BLaER1 (cell line): ENCODE data around the gene MYL7.

Experiments used
- H3K27ac ChIP-seq: shearing (Covaris generic); formaldehyde crosslinking; 2 replicates; pipeline ENCODE4 v1.8.1; 2022
- H3K27me3 ChIP-seq: shearing (Covaris generic); formaldehyde crosslinking; 2 replicates; pipeline ENCODE4 v1.8.1; 2022
- H3K36me3 ChIP-seq: shearing (Covaris generic); formaldehyde crosslinking; 2 replicates; pipeline ENCODE4 v1.8.1; 2022
- H3K4me1 ChIP-seq: shearing (Covaris generic); formaldehyde crosslinking; 2 replicates; pipeline ENCODE4 v1.8.1; 2022
- H3K4me2 ChIP-seq: shearing (Covaris generic); formaldehyde crosslinking; 2 replicates; pipeline ENCODE4 v1.8.1; 2022
- H3K4me3 ChIP-seq: shearing (Covaris generic); formaldehyde crosslinking; 2 replicates; pipeline ENCODE4 v1.8.1; 2022
- H3K9ac ChIP-seq: shearing (Covaris generic); formaldehyde crosslinking; 2 replicates; pipeline ENCODE4 v1.8.1; 2022
- H3K9me3 ChIP-seq: shearing (Covaris generic); formaldehyde crosslinking; 2 replicates; pipeline ENCODE4 v1.8.1; 2022
- H4K20me1 ChIP-seq: shearing (Covaris generic); formaldehyde crosslinking; 2 replicates; pipeline ENCODE4 v1.8.1; 2022
- Cebpa-rat ChIP-seq: shearing (Covaris generic); IDR thresholded peaks from 2 replicates; pipeline ENCODE4 v1.8.1; 2022

MYL7 gene

DNA sequence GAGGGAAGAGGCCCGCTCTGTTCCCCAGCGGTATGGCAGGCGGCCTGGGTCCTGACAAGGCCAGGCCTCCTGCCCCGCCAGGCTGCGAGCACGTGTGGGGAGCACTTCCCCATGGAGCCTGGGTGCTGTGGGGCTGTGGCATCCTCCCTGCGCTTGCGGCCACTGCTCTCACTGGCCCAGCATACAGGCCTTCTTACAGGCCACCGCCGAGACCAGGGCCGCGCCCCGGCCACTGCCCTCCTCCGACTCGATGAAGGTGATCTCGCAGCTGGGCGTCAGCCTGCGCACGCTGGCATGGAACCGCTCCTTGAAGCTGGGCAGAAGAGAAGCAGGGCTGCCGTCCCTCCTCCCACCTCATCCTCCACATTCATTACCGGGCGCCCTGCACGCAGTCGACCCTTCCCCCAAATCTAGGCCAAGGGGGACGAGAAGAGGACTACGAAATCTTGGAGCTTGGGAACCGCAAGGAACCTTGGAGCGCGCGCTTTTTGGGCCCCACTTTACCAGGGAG, 3.9 kb upstream of the MYL7 start:
- Histone ChIP-seq H3K27me3 (peaks cover 10% of the 10 kb centered on the region; the same call in 1 of the 2 replicates), H3K4me1 (peaks cover 22% of the 10 kb centered on the region), H3K36me3 (no peaks in the 10 kb centered on the region), H3K4me3 (0 out of 2 replicates have a peak overlapping the region, but pooled peaks have one; percentile 62), H3K9ac (no peak overlapping the region), H4K20me1 (no peaks in the 10 kb centered on the region), H3K4me2 (peak overlapping the region; percentile 89), H3K9me3 (no peaks in the 10 kb centered on the region), H3K27ac (no peak overlapping the region)
- no peak for TF ChIP-seq Cebpa-rat

DNA sequence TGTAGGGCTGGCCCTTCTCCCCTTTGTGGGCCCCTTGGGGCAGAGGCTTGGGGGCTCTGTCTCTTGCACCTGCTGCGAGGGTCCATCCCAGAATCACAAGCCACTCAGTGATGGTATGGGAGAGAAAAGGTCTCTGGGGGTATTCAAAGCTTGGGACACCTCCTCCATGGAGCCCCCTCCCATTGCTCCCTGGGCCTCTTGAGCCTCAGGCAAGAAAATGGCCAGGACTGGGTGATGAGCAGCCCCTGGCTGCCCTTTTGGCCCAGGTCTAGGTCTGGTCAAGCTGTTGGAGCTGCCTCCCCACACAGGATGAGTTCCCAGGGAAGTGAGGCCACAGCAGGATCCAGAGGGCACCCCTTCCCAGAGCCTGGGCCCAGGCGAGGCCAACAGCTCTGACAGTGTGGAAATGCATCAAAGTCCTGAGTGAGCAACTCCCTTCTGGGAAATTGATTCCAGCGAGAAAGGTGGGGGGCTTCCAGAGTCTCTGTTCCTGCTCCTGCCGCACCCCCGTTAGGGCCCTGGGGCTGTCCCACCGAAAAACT, 3.4 kb upstream of the MYL7 start:
- H3K4me1 ChIP-seq = peaks cover 22% of the 10 kb centered on the region
- H3K4me3 ChIP-seq = no peak overlapping the region
- peak overlapping the region; percentile 89 for H3K4me2 ChIP-seq
- H3K9ac ChIP-seq = no peak overlapping the region
- peaks cover 10% of the 10 kb centered on the region; the same call in 1 of the 2 replicates for H3K27me3 ChIP-seq
- H3K36me3 ChIP-seq = no peaks in the 10 kb centered on the region
- no peak overlapping the region for H3K27ac ChIP-seq
- no peak for TF ChIP-seq Cebpa-rat
- no peaks in the 10 kb centered on the region for H4K20me1 ChIP-seq
- H3K9me3 ChIP-seq = no peaks in the 10 kb centered on the region

DNA sequence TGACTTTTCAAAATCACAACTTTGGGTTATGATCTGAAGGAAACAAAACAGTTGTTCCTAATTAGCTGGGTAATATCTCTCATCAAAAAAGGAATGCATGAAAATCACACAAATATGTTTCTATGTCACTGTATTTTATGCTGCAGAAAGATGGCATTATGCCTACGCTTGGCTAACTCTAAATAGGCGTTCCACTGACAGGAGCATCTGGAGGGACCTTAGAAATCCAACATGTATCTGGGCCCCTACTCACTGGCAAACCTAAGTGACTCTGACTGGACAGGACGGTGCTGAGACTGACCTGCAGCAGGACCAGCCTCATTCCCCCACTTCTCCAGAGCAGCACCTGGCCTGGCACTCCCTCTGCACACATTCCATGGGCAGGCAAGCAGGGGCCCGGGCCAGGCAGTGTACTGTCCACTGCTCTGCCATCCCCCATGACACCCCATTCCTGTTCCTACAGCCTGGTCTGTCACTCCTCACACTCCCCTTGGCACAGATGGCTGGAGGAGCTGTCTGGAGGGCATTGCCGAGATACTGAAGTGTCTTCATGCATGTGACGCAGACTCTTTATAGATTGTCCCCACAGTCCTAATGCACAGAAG, 2.6 kb upstream of the MYL7 start:
- no peak for TF ChIP-seq Cebpa-rat
- H3K36me3 ChIP-seq = no peaks in the 10 kb centered on the region
- no peak overlapping the region for H3K4me2 ChIP-seq
- no peak overlapping the region for H3K9ac ChIP-seq
- H3K27me3 ChIP-seq = peaks cover 10% of the 10 kb centered on the region; the same call in 1 of the 2 replicates
- H3K4me3 ChIP-seq = no peak overlapping the region
- H3K4me1 ChIP-seq = peaks cover 22% of the 10 kb centered on the region
- H4K20me1 ChIP-seq = no peaks in the 10 kb centered on the region
- H3K27ac ChIP-seq = no peak overlapping the region
- H3K9me3 ChIP-seq = no peaks in the 10 kb centered on the region

DNA sequence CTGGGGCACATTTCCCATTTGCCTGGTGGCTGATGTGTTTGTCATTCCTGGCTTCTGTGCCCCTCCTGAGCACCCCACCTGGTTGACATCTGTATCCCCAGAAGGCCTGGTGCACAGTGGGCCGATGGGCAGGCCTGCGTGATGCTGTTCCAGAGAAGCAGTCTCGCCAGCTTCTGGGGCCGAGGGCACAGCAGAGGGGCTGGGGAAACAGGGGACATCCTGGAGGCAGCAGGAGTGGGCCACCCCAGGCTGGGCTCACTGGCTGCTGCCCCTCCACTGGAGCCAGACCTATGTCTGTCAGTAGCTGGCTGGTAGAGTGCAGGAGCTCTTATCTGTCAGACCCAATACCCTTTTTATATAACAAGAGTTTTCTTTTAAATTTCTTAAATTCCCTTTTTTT, 896 bp upstream of the MYL7 start:
- Histone ChIP-seq H3K4me1 (peaks cover 22% of the 10 kb centered on the region), H3K27ac (no peak overlapping the region), H3K36me3 (no peaks in the 10 kb centered on the region), H3K9ac (no peak overlapping the region), H3K4me3 (no peak overlapping the region), H4K20me1 (no peaks in the 10 kb centered on the region), H3K4me2 (no peak overlapping the region), H3K27me3 (peaks cover 10% of the 10 kb centered on the region; the same call in 1 of the 2 replicates), H3K9me3 (no peaks in the 10 kb centered on the region)
- TF ChIP-seq Cebpa-rat = no peak

DNA sequence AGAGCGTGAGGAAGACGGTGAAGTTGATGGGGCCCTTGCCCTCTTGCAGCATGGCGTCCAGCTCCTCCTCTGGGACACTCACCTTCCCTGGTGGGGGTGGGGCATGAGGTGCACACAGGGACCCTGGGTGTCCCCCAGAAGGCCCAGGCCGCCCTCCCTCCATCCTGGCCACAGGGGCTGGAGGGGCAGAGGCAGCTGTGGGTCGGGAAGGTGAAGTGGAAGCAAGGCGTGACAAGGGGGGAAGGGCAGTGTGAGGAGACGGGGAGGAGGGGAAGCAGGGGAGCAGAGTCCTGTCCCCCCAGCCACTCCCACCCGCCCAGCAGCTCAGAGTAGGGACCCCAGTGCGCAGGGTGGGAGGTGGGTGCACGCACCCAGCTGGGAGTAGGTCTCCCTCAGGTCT, 791 bp downstream of the MYL7 start:
- H3K4me2 ChIP-seq = no peak overlapping the region
- TF ChIP-seq Cebpa-rat = no peak
- no peak overlapping the region for H3K9ac ChIP-seq
- H4K20me1 ChIP-seq = no peaks in the 10 kb centered on the region
- no peaks in the 10 kb centered on the region for H3K36me3 ChIP-seq
- peaks cover 16% of the 10 kb centered on the region for H3K4me1 ChIP-seq
- no peaks in the 10 kb centered on the region for H3K9me3 ChIP-seq
- H3K4me3 ChIP-seq = no peak overlapping the region
- H3K27ac ChIP-seq = no peak overlapping the region
- H3K27me3 ChIP-seq = peaks cover 5% of the 10 kb centered on the region; the same call in 1 of the 2 replicates

DNA sequence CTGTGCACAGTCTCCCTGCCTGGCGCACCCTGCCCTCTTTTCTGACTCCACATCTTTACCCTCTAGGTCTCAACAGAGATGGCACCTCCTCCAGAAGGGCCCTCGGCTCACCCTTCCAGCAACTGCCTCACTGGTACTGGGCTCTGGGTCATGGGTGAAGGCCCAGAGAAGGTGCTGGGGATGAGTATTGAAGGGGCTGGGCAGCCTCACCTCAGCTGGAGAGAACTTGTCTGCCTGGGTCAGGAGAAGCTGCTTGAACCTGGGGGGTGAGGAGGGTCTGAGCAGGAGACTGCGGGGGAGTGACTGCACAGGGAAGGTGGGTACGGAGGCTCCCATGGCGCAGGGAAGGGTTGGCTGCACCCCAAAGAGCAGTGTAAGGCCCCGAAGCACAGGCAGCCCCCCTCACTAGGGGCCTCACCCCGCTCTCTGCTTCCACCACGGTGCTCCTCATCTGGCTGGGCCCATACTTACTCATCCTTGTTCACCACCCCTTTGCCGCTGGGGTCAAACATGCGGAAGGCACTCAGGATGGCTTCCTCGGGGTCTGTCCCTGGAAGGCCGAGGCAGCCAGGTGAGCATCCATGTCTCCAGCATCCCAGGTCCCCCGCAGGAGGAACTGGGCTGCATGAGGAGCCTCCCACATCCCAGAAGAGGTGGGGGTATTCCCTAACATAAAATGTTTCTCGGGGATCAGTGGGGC, 1.7 kb downstream of the MYL7 start:
- Histone ChIP-seq H3K9ac (no peak overlapping the region), H3K4me2 (no peak overlapping the region), H3K27me3 (0 out of 2 replicates have a peak, but pooled peaks cover under 1% of the 10 kb centered on the region), H3K27ac (no peak overlapping the region), H3K9me3 (no peaks in the 10 kb centered on the region), H3K36me3 (no peaks in the 10 kb centered on the region), H4K20me1 (no peaks in the 10 kb centered on the region), H3K4me3 (no peak overlapping the region), H3K4me1 (peaks cover 18% of the 10 kb centered on the region)
- TF ChIP-seq Cebpa-rat = no peak

DNA sequence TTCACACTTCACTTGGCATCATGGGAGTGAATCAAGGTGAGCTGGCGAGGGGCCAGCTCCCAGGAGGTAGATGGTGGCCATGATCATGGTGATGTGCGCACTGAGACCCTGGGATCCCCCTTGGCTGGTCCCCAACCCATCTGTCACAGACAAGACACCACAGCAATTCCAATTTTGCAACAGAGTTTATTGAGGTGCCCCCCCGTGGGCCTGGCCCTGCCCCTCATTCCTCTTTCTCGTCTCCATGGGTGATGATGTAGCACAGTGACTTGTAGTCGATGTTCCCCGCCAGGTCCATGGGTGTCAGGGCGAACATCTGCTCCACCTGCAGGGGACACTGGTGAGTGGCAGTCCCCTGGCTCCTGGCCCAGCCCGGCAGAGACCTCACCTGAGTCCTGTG, 2.4 kb downstream of the MYL7 start:
- Histone ChIP-seq H3K27me3 (no peaks in the 10 kb centered on the region), H4K20me1 (no peaks in the 10 kb centered on the region), H3K4me1 (peaks cover 18% of the 10 kb centered on the region), H3K9ac (no peak overlapping the region), H3K9me3 (no peaks in the 10 kb centered on the region), H3K27ac (no peak overlapping the region), H3K4me2 (no peak overlapping the region), H3K4me3 (no peak overlapping the region), H3K36me3 (no peaks in the 10 kb centered on the region)
- no peak for TF ChIP-seq Cebpa-rat

DNA sequence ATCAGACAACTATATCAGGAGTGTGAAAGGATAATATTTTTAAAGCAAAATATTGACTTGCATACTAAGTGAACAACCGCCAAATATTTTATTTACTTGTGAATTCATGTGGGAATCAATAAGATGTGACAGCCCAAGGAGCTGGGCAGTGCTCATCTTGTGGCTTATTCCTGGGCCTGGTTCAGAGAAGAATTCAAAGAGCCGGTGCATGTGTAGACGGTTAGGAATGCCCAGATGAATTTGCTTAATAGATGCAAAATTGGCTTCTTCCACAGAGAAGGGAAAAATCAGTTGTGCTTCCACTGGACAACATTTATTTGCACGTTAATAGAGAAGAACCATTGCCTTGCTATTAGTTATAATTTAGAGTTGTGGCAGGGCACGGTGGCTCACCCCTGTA, 4.4 kb downstream of the MYL7 start:
- Histone ChIP-seq H3K36me3 (no peaks in the 10 kb centered on the region), H3K27ac (no peak overlapping the region), H3K4me2 (no peak overlapping the region), H3K4me1 (peaks cover 17% of the 10 kb centered on the region), H3K9me3 (no peaks in the 10 kb centered on the region), H3K27me3 (no peaks in the 10 kb centered on the region), H4K20me1 (no peaks in the 10 kb centered on the region), H3K9ac (no peak overlapping the region), H3K4me3 (no peak overlapping the region)
- TF ChIP-seq Cebpa-rat = no peak

DNA sequence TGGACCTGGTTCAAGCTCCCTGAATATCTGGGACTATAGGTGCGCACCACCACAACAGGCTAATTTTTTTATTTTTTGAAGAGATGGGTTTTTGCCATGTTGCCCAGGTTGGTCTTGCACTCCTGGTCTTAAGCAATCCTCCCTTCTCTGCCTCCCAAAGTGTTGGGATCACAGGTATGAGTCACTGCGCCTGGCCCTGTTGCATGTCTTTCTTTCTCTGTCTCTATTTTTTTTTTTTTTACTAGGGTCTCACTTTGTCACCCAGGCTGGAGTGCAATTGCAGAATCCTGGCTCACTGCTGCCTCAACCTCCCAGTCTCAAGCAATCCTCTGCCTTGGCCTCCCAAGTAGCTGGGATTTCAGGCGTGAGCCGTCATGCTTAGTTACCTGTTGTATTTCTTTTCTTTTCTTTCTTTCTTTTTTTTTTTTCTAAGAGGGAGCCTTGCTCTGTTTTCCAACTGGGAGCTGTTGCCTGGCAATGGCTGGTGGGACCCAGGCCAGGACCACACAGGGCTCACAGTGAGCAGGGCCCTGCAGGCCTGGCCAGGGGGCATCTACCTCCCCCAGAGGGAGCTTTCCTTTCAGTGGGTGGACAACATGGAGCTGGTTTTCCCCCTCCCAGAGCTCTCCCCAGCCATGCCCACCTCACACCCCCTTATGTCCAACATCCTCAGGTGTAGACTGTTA, 6.0 kb downstream of the MYL7 start:
- Histone ChIP-seq H3K36me3 (no peaks in the 10 kb centered on the region), H3K4me2 (peak overlapping the region; percentile 15; the same call in 1 of the 2 replicates)

DNA sequence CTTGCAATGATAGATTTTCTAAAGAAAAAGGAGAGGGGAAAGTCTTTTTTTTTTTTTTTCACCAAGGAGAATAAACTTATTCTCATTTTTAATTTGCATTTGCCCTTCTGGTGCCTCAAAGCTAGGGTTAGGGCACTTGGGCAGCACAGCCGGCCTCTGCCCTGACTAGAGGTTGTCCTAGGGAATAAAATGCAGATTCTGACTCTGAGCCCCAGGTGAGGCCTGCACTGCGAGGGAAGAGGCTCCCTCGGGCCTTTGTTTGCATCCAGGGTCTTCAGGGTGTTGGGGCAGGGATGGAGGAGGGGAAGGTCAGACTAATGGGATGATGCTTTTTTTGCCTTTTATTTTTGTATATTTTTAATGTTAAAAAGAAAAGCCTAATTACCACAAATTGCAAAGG, 7.8 kb downstream of the MYL7 start:
- no peak overlapping the region for H3K4me3 ChIP-seq
- TF ChIP-seq Cebpa-rat = no peak
- H3K9ac ChIP-seq = no peak overlapping the region
- no peaks in the 10 kb centered on the region for H3K36me3 ChIP-seq
- H3K27ac ChIP-seq = no peak overlapping the region
- H3K27me3 ChIP-seq = no peaks in the 10 kb centered on the region
- H3K4me1 ChIP-seq = peaks cover 42% of the 10 kb centered on the region
- no peaks in the 10 kb centered on the region for H4K20me1 ChIP-seq
- no peaks in the 10 kb centered on the region for H3K9me3 ChIP-seq
- no peak overlapping the region for H3K4me2 ChIP-seq

More for the DNA sequence above, 6.0 kb downstream of the MYL7 start:
- peaks cover 24% of the 10 kb centered on the region for H3K4me1 ChIP-seq
- H3K27me3 ChIP-seq = no peaks in the 10 kb centered on the region
- H3K27ac ChIP-seq = no peak overlapping the region
- H4K20me1 ChIP-seq = no peaks in the 10 kb centered on the region
- no peaks in the 10 kb centered on the region for H3K9me3 ChIP-seq
- H3K9ac ChIP-seq = no peak overlapping the region
- H3K4me3 ChIP-seq = no peak overlapping the region
- TF ChIP-seq Cebpa-rat = no peak
